Measurements from ENCODE around the gene DYNC1I1. TPM values are rescaled to one million over a fixed set of nuclear protein-coding genes. Genes with fewer than 3 reads are reported as not detected.

Gene DYNC1I1
- polyA plus RNA-seq, 3 donors = 0.30 to 0.48 (median 0.43) TPM

- DNase-seq = no peak
These were observed 245.5 kb downstream of the DYNC1I1 start for GRCh38 chr7:96017877-96018276.

DNA sequence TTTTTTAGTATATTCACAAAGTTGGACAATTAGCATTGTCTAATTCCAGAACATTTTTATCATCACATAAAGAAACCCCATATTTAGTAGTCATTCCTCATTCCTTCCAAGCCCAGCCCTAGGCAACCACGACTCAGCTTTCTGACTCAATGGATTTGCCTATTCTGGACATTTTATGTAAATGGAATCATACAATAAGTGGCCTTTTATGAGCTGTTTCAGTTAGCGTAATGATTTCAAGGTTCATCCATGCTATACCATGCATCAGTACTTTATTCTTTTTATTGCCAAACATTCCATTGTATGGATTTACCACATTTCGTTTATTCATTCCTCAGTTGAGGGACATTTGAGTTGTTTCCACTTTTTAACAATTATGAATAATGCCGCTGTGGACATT is 249.2 kb downstream of the DYNC1I1 start:
- no peak for DNase-seq

- DNase-seq = no peak
These were observed 251.0 kb downstream of the DYNC1I1 start for GRCh38 chr7:96023387-96023786.

GRCh38 chr7:96026010-96026409 is 253.7 kb downstream of the DYNC1I1 start:
- no peak for DNase-seq

GRCh38 chr7:96026611-96027010 is 254.3 kb downstream of the DYNC1I1 start:
- DNase-seq = no peak

DNA sequence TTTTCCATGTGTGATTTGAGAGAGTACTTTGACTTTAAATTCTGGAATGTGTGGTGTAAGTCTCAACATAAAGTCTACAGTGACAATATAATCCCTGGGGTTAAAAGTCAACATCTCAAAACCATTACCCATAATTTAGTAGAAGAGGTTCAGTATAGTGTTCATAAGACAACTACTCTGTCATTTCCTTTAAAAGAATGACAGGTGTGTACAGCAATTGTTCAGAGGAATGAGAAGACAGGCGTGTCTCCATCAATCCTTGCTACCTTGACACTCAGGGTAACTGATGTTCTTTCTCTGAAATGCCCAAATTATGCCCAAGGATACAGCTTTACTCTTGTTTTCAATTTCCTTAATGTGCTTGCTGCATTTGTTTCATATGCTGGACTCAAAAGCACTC is 256.4 kb downstream of the DYNC1I1 start:
- DNase-seq = no peak

- peak; percentile 29 for DNase-seq
These were observed 260.8 kb downstream of the DYNC1I1 start for GRCh38 chr7:96033009-96033598.

DNA sequence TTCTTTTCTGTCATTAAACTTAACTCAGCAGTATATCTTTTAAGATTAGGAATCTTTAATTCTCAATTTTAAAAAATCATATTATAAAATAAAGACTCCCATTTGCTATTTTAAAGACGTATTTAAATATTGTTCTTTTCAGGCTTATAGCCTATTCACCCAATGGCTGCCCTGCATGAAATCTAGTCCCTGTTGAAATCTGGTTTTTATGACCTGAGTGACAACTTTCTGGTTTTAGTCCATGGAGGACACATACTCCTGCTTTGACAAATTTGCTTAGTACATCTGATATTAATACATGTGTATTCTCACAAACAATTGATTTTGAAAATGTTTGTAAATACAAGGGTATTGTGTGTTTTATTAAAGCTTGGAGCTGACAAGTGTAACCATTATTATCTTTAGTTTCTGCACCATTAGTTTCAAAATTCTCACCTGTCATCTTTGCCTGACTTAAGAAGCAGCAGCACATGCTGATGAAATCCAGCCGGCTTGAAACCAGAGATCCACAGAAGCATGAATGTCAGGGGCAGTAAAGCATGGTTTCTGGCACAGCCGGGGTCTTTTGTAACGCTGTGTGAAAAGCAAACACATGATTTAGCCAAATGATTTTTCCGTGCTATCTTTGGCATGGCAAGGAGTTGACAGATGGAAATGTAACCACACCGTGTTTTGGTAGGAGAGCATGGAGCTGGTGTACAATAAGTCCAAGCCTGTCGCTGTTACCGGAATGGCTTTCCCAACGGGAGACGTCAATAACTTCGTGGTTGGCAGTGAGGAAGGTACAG is 262.8 kb downstream of the DYNC1I1 start:
- peak; percentile 28 for DNase-seq

- no peak for DNase-seq
These were observed 268.0 kb downstream of the DYNC1I1 start for GRCh38 chr7:96040250-96040772.

DNA sequence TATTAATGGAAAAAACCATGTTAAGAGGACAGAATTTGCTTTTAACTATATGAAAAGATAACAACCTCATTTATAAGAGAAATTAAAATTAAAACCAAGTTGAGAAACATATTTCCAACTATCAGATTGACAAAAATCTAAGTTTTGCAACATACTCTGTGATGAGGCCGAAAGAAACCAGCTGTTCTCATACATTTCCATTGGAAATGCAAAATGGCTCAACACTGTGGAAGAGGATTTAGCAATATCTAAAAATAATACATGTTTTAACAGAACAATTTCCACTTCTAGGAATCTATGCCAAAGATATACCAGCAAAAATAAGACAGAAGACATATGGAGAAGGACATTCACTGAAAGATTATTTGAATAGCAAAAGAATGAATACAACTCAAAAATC is 268.8 kb downstream of the DYNC1I1 start:
- no peak for DNase-seq

DNA sequence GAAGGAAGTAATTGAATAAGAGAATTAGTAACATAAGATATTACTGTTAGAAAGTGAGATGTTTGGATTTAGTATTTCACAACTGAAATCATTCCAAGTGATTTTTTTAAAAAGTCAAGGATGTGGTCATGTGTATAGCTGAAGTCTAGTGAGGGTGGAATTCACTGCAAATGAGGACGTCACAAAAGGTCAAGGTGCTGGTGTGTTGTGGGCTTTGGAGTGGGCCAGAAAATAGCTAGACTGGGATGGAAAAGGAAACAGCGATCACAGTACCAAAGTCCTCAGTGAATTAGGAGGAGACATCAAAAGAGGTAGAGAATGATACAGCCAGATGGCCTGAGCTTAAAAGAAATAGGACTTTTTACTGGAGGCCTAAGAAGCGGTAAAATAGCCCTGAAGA is 272.8 kb downstream of the DYNC1I1 start:
- no peak for DNase-seq

DNA sequence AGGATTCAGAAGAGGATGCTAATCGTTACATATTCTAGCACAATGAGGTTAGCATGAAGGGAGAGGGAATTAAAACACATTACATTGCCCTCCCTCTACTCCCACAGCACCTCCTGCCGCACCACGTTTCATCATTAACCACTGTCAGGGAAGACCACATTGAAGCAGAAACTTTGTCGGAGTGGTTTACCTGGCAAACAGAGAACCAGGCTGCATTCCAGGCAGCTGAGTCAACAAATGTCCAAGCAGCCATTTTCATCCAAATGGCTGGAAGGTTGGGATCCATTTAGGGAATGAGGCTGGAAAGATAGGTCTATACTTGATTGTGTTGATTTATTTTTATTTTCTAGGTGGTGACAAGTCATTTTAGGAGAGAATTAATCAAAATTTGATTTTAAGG is 273.6 kb downstream of the DYNC1I1 start:
- no peak for DNase-seq

DNA sequence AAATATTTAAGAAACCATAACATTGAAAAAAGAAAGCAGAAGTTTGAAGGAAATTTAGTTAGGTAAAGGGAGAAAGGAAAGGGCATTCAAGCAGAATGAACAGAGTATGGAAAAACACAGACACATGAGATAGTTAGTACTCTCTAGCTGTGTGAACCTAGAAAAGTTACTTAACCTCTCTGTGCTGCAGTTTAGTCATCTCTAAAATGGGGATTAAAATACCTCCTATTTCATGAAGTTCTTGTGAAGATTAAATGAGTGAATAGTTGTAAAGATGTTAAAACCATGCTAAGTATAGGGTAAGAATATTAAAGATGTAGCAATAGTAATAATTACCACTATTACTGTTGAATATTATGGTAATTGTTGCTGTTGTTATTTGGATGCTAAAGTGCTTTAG is 279.9 kb downstream of the DYNC1I1 start:
- DNase-seq = no peak

- no peak for DNase-seq
These were observed 280.6 kb downstream of the DYNC1I1 start for GRCh38 chr7:96052860-96053470.

DNA sequence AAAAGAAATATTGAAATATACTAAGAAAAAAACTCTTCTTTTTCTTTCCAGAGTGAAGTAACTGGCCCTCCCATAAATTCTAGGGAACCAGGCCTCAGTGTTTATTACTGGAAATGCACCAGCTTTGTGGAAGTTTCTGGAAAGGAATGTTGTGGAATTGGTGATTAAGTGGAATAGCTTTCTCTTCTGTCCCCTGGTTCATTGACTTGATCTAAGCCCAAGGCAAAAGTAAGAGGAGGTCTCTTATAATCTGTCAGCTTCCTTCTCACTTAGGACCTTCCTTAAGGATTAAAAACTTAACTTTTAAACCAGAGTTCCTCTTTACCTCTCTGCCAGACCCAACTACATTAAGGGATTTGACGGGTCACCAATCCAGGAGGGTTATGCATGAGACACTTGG is 283.4 kb downstream of the DYNC1I1 start:
- DNase-seq = no peak

GRCh38 chr7:96059075-96059474 is 286.7 kb downstream of the DYNC1I1 start:
- DNase-seq = no peak

DNA sequence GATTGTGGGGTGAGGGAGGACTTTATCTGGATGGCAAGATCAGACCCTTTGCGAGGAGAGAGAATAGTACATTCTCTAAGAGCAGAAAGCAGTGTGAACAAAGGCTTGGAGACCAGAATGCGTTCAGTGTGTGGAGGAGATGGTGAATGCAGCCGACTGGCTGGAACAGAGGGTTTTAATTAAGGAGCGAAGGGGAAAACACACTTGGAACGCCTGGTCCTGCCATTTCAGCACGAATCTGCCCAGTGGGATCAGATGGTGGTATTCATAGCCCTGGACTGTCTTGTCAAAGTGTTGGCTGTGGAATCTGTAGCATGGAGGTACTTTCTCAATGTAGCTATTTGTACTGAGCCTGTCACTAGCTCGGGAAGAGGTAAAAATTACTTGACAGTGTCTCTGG is 288.7 kb downstream of the DYNC1I1 start:
- no peak for DNase-seq

DNA sequence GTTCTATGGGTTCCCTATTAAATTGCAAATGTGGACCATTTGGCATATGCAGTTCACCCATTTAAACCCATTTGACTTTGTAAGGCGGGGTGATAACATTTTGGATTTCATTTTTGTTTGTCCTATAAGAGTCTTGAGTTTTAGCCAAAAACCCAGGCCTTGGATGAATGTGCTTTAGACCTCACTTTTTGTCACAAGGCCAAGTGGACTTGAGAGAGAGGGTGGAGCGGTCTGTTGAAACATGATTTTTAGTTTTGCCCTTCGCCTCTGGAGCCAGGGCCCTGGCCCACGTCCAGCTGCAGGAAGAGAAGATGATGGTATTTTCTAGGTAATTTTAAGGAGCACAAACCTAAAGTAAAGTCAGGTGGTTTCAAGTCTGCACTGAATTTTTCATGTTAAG is 289.5 kb downstream of the DYNC1I1 start:
- DNase-seq = peak; percentile 66

DNA sequence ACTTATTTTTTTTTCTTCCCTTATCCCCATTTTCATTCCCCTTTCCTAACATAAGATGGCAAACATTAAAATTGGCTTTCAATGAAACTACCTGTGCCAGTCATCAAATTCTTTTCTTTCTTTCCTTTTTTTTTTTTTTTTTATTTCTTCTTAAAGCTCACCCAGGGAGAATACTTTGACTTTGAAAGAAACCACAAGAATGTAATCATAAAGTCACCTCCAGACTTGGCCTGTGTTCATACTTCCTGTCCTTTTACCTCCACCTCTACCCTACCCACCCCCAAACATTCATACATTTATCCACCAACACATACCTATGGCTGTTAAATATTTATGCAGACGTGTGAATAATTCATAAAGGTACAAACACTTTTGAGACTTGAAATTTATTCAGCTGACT is 295.0 kb downstream of the DYNC1I1 start:
- DNase-seq = no peak

DNA sequence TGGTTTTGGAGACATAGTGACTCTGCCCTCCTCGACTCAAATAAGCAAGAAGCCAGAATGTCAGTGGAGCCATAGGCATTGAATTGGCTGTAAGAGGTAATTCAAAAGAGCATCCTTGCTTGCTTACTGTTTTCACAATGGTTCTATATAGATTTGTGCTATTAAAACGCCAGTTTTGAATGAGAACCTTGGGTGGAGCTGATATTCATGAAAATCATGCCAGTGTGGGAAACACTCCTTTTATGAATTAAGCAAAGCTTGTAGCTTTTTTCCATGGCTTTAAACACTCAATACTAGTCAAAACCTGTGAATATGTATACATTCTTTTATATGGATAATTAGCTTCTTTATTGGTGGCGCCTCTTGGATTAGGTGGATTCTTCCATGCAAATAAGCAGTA is 297.0 kb downstream of the DYNC1I1 start:
- DNase-seq = no peak

DNA sequence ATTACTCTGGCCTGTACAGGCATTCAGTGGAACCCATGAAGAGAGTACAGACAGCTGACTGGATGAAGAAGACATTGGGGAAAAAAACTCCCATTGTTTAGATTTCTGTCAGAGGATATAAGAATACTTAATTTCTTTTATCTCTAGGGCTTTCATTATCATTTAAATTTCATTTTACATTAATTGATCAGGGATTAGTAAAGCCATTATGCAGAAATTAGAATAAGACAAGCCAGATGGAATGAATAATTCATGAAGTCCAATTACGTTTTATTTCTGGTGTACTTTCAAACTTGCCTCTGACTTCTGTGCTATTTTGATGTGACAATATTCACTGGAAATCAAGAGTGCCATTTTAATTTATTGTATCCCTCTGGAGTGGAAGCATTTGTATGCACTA is 302.5 kb downstream of the DYNC1I1 start:
- DNase-seq = no peak

GRCh38 chr7:96075510-96076349 is 303.4 kb downstream of the DYNC1I1 start:
- DNase-seq = peak; percentile 42

Measured in renal pelvis (tissue), 4 donors.